Colon (tissue), 2 donors: Measurements from ENCODE around the gene IQGAP3.

Source experiments
- FAIRE-seq: peaks from 2 replicates; lab custom pipeline; 2012; peaks lifted over from hg19 to GRCh38; lab: Jason Lieb, UNC
- donor health status: control.
- donor health status: control.

Gene IQGAP3

DNA sequence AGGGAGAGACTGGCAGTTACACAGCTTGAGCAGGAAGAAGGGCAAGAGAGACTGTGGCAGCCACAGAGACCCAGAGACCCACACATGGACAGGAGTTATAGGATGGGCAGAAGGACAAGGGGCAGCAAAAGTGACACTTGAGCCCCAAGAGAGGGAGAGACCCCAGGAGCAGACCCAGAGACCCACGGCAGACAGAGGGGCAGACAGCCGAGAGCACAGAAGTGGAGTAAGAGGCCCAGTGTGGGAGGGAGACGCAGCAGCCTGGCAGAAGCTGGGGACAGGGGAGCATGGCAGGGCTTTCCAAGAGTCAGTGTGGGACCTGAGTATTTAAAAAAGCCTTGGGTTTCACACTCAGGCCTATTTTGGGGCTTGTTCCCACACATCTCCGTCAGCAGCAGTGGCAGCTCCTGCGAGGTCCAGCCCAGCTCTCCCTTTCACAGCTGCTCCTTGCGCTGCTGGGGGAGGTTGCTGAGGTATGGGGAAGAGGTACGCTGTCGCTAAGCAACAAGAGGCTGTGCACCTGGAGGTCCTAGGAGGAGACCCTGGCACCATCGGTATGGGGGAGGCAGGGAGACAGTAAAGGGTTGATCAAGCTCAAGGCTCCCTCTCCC lies 62.8 kb downstream of the IQGAP3 start:
- FAIRE-seq = no peak

- FAIRE-seq = no peak
Measured at GRCh38 chr1:156508955-156509234, 63.5 kb downstream of the IQGAP3 start.

DNA sequence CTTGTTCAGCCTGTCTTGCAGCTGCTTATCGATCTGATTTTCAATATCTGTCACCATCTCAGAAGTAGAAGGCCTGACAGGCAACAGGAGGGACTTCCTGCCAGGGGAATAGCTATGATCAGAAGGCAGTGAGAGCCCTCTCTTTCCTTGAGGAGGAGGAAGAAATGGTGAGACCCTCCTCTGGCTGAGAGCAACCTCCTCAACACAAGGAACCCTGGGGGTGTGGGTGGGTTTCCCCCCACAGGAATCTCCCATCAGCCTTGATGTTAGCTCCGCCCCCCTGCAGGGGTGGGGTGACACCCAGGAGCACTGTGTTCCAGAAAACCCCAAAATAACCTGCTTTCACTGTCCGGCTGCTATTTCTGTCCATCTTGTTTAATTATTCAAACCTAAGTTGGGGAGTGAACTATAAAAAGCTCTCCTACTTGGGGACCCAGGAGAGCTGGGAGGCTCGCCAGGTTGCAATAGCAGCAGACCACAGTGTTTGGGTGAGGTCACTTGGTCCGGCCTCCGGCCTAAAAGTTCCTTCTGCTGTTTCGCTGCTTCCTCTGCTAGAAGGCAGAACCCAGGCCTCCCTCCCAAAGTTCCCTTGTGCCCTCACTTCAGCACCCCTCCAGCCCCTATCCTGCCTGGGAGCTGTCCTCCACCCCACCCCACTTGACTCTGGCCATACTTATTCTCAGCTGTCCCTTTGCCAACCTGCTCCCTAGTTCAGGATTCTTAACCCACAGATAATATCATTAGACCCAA lies 64.0 kb downstream of the IQGAP3 start:
- FAIRE-seq = no peak

DNA sequence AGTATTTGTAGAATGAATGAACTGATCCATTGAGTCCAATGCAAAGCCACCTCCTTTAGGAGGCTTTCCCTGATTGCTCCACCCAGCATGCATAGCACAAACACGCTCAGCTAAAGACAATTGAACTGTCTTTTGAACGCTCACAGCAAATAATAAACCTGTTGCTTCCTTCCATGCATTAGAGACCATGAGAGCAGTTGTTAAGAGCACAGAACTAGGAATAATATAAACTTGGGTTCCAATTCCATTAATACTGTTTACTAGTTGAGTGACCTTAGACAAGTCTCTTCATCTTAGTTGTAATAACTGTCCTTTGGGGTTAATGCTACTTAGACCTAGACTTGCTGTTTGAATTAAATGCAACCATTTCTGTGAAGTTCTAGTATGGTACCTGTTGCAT lies 65.9 kb downstream of the IQGAP3 start:
- no peak for FAIRE-seq

DNA sequence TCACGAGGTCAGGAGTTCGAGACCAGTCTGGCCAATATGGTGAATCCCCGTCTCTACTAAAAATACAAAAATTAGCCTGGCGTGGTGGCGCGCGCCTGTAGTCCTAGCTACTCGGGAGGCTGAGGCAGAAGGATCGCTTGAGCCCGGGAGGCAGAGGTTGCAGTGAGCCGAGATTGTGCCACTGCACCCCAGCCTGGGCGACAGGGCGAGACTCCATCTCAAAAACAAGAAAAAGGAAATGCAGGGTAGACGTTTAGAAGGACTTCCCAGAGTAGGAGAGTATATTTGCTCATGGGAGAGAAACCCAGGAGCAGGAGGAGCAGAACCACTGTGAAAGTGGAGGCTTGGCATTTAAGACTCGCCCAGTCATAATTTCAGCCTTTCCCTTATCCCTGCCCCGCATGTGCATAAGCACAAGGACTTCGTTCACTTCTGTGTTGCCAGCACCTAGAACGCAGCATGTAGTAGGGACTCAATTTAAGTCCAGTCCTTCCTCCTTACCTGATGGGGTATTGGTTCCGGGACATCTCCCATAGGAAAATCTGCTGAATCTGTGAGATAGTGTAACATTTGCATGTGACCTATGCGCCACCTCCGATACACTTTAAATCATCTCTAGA lies 66.6 kb downstream of the IQGAP3 start:
- no peak for FAIRE-seq

GRCh38 chr1:156504821-156505678 lies 67.3 kb downstream of the IQGAP3 start:
- FAIRE-seq = no peak

GRCh38 chr1:156504438-156504813 lies 67.9 kb downstream of the IQGAP3 start:
- no peak for FAIRE-seq

- FAIRE-seq = no peak
Measured at GRCh38 chr1:156503698-156504437, 68.5 kb downstream of the IQGAP3 start.

- FAIRE-seq = no peak
Measured at GRCh38 chr1:156502894-156503697, 69.3 kb downstream of the IQGAP3 start.

DNA sequence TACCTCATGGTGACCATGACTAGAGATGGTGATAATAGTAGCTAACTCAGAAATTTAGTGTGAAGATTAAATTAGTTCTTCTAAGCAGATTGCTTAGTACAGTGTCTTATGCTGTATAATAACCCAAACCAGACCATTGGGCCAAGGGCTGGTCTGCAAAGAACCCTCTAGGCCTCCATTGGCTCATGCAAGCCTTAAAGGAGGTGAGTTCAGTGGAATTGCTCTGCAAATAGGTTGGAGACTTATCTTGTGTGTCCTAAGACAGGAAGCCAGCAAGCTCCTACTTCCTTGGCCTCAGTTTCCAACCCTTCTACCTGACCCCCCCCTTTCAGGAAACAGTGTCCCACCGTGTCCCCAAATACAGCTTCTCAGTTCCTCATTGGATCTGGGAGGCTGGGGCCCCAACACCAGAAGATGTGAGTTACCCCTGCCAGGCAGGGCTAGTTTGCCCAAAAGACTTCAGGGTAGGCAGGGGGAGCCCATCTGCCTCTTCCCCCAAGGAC lies 69.9 kb downstream of the IQGAP3 start:
- FAIRE-seq = no peak

- no peak for FAIRE-seq
Measured at GRCh38 chr1:156500793-156501506, 71.4 kb downstream of the IQGAP3 start.

GRCh38 chr1:156500543-156500792 lies 71.9 kb downstream of the IQGAP3 start, which contains the start of gene MEF2D:
TSS of gene MEF2D (minus strand) at chr1:156500775. CDS start at chr1:156483292, 17,483 bp downstream.
- FAIRE-seq = no peak

DNA sequence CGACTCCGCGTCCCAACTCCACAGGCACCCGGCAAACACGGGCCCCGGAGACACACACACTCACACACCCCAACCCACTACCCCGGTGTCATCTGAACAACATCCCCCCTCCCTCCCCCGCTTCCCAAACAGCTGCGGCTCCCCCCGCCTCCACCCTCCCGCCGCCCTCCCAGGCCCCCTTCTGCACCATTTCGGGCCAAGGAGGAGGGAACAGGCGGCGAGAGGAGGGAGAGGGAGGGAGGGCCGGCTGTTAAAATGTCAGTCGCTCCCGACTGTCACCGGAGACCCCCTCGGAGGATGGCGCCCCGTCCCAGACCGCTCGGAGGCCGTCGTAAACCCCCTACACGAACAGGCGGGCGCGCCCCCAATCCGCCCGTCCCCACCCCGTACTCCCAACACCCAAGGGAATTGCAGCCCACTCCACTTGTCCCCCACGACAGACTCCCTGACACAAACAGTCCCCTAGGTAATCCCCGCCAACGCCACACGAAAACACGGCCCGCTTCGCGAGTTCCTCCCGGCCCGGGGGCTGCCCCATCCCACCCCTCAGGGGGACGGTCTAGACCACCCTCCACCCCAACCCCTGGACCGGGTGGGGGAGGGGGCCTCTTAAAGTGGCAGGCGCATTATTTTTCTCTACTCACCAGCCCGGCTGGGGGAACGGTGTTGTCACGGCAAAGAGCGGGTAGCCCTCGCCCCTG lies 72.4 kb downstream of the IQGAP3 start:
- FAIRE-seq = no peak

- FAIRE-seq = no peak
Measured at GRCh38 chr1:156499194-156499841, 73.0 kb downstream of the IQGAP3 start.

DNA sequence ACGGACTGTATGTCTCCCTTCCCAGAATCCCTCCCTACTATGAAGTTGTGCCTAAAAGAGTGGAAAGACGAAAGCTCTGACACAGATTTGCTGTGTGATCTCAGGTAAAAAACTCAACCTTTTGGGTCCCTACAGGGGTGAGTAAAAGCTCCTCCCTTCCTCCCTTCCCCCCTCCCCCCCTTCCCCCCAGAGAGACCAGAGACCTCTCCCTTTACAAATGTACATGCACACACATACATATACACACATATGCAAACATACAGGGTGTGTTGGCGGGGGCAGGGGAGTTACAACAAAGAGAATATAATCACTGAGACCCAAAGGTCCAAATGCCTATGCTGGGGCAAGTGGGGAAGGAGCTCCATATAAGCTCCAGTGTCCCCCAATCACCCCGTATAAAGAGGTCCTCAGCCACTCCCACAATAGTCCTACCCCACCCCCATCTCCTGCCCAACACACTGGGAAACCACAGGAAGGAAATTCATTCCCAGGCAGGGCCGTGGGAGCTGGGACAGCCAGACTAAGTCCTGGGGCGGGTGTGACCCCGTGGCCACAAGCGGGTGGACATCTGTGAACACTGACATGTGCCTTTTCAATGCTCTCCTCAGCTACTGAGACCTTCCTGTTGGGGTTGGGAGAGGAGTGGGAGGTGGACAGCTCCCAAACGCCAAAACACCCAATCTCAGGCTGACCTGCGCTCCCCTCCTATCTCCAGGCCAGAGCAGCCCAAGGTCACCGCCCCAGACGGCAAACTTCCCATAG lies 73.8 kb downstream of the IQGAP3 start:
- FAIRE-seq = no peak

DNA sequence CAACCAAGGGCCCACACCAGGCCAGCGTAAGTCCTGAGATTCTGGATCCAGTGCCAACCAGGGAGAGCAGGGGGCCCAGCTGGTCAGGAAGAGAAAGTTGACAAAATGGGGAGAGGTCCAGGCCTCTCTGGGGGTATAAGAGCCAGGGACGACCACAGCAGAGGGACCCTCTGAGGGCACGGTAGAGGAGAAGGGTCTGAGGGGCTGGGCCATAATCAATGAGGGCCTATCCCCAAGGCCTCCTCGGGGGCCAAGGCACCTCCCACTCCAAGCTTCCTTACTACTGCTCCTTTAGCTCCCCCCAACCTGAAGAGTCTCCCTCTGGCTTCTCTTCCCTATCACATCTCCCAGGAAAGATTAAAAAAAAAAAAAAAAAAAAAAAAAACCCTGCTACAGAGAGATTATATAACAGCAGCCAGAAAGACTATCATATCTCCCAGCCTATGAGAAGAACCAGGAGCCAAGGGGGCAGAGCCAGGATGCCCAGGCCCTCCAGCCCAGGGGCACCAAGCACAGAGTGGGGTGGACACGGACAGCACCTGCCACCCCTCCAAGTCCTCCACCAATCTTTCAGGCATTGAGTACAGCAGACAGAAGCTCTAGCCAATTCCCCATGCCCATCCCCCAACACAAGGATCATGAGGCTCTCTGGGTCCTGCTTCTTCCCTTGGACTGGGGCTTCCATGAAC lies 74.5 kb downstream of the IQGAP3 start:
- FAIRE-seq = no peak

DNA sequence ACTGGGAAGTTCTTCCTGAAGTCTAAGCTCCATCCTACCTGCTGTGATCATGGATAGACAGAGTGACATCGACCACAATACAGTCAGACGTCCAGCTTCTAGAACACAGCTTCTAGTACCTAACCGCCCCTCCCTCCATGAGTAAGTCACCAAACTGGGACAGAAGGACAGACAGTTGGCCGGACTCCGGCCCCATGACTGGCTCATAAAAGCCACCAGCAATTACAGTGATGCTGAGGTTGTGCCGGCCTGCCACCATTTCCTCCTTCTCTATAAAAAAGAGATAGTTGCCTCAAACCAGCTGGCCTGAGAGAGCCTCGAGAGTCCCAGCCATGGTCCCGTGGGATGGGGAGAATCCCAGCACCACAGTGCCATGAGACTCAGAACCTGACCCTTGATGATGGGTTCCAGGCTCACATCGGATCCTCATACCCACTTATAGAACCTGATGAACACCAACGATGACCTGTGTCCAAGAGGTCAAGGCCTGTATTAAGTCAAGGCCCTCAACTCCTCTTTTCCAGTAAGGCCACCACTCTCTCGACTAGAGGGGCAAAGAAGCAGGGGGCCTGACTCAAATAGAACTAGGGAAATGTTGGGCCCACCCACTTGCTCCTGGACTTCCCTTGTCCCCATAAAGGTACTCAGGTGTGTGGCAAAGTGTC lies 75.2 kb downstream of the IQGAP3 start:
- FAIRE-seq = no peak
